ENCODE results near the gene LRRC74A.

LRRC74A gene

DNA sequence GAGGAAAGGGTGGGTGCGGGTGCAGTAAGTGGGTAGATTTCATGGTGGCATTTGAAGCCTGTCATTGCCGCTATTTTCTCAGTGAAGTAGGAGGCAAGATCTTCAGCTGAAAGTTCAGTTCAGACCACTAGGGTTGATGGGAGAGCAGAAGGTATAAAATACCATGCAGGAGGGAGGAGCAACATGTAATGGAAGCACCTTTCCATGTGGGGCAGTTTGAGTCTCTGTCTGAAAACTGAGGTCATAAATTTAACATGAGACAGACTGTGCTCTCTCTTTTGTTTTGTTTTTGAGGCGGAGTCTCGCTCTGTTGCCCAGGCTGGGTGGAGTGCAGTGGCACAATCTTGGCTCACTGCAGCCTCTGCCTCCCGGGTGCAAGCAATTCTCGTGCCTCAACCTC is 22.7 kb downstream of the LRRC74A start:
- no peak for DNase-seq (ENCODE audit: low read depth)

DNA sequence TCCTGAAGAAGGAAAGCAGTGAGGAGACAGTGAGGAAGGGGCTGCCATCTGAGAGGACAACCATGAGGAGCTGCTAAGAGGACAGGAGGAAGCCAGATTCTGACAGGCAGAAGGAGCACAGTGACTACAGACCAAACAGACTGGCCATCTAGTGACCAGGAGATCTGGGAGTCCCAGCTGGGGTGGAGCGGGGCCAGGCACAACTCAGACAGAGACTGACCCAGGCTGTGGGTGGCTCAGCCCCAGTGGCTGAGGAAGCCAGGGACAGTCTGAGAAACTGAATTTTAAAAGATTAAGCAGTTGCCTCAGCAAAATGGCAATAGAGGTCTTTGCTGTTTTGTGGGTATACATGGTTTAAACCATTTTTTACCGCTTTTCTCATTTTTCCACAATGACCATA is 28.9 kb downstream of the LRRC74A start:
- no peak for DNase-seq (ENCODE audit: low read depth)

DNA sequence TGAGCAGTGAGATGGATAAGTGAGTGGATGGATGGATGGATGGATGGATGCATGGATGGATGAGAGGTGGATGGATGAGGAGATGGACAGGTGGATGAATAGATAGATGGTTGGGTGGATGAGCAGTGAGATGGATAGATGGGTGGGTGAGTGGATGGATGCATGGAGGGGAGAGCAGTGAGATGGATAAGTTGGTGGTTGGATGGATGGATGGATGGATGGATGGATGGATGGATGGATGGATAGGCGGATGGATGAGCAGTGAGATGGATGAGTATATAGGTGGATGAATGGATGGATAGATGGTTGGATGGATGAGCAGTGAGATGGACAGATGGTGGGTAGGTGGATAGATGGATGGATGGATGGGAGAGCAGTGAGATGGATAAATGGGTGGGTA is 30.6 kb downstream of the LRRC74A start:
- DNase-seq (ENCODE audit: low read depth), result no peak

DNA sequence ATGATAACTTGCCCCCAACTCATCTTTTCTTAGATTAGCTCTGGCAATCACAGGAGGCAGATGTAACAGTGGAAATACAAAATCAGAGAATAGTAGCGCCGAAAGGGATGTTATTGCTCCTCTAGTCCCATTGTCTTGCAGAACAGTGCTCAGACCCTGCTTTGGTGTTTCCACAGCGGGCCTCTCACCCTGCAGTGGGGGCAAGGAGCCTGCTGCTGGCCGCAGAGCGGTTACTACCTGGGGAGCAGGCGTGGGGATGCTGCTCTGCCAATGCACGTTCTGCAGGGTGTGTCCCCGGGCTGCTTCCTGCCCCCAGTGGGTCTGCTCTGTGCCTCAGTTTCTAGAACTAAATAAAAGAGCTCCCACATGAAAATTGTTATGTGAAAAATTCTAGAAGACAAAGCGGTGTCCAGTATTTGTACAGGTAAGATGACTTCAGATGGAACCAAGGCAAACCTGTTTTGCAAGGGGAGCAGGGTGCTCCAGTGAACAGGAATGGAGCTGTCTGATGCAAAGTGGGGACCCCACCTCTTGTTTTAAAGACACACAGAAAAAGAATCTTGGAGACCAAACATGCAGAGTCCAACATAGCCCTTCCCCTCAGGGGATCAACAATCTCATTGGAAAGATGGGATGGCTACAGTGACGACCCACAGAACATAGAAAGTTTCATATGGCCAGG is 35.5 kb downstream of the LRRC74A start:
- DNase-seq (ENCODE audit: low read depth), result no peak

DNA sequence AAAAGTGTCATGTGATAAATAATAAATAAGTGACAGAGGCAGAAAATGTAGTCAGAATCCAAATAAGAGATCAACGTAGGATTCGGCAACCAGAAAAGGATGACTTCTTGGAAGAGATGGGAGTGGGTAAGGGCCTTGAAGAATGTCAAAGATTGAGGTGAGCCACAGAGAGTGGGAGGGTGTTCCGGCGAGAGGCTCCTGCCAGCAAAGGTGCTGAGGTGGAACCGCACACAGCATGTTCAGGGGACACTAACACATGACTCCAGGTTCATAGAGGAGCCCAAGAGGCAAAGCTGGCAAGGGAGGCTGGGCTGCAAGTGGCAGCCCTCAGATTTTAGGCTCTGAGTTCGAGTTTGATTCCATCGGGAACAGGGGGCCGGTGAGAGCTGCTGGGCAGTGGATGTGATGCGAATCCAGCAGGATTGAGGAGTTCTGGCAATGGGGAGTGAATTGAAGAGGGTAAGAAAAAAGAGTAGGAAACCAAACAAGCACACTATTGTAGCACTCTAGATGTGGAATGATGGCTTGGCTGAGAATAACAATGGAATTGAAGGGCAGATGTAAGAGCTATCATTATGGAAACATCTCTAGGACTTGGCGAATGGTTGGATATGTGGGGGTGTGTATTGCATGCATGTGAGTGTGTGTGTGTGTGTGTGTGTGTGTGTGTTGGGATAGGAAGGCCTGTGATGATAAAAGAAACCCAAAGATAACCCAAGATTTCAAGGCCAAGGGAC is 36.5 kb downstream of the LRRC74A start:
- DNase-seq (ENCODE audit: low read depth), result no peak

DNA sequence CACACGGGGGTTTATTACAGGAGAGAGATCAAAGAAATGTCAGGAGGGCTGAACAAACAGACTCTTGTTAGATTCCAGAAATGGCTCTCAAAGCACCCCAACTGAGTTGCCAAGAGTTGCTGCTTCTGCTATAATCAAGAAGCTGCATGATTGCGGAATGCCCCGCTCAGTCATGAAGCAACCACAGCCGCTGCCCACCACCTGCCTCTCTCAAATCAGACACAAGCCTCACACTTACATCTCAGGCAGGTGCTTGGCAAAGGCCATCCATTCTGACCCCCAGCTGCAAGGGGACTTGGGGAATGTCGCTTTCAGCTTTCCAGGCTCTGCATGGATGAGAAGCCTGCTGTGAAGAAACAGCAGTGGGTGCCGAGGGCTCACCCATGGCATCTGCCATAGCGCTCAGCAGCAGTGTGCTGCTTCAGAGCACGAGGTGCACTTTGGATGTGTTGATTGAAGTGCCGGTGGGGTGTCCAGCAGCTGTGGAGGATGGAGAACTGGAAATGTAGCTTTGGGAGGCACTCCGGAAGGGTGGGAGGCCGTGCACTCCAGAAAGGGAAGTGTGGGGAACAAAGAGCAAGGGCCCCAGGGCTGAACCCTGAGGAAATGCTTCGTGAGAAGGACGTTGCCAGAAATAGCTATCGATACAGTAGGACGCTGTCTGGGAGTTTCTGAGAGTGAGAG is 37.7 kb downstream of the LRRC74A start:
- DNase-seq (ENCODE audit: low read depth), result no peak

DNA sequence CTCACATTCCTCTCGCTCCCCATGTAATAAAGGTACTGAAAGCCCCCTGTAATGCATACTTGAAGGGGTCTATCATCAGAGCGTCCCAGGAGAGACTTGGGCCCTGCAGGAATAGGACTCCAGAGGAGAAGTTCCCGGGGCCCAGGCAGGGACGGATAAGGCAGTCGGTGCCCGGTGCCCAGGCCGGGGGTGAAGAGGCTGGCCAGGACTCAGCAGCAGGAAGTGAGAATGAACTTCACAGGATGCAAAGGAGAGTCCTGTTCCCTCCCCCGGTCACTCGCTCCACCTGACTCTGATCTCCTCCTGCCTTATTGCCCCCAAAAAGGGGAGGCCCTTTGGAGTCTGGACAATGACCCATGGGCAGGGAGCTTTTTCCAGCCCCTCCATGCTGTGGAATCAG is 40.2 kb downstream of the LRRC74A start:
- DNase-seq (ENCODE audit: low read depth), result no peak

DNA sequence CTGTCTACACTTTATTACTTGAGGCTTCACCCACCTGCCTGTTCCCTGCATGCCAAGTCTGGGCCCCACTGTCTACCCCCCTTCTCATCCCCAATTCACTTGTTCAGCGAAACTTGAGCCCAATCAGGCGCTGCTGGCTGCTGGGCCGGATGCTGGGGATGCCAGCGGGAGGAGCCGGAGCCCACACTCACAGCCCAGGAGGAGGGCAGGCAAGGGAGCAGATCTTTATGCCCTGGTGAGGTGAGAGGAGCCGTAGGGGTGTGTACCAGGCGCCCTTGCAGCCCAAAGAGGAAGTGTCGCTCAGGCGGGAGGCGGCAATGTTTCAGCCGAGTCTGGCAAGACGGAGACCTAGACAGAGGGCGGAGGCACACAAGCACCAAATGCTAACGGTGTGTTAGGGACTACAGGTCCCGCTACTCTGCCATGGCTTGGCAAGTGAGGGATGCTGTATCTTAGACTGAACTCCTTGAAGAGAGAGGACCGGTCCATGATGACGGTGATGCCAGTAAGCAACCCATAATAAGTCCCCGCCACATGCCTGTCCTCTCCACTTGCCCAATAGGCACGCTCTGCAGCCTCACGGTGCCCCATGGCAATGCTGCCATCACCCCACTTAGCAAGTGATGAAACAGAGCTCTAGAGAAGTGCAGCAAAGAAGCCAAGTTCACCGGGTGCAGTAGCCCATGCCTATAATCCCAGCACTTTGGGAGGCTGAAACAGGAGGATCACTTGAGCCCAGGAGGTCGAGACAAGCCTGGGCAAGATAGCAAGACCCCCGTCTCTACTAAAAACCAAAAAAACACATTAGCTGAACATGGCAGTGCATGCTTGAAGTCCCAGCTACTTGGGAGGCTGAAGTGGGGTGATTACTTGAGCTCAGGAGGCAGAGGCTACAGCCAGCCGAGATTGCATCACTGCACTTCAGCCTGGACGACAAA is 41.6 kb downstream of the LRRC74A start:
- no peak for DNase-seq (ENCODE audit: low read depth)

DNA sequence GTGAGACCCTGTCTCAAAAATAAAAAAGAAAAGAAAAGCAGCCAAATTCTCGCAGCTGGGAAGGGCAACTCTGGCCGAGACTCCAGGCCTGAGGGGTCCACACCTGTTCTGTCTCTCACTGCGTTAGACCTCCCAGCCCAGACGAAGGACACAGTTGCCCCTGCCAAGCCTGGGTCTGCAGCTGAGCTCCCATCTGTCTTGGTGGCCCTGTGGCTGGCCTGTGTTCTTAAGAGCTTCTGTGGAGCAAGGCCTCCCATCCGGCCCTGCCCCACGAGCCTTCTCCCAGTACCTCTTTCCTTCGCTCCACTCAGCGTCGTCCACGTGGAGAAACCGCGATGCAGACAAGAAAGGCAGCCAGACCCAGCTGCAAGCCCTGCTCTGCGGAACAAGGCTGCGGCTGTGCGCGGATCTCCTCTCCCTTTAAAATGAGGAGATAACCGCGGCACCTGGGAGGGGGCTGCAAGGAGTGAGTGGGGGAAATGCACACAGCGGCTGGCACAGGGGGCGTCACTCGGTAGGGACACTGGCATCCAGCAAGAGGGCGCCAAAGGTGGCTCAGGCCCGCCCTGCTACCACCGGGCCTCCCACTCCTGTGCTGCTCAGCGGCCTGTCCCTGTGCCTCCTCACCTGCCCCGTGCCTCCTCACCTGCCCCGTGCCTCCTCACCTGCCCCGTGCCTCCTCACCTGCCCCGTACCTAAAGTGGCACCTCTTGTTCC is 42.4 kb downstream of the LRRC74A start:
- no peak for DNase-seq (ENCODE audit: low read depth)

DNA sequence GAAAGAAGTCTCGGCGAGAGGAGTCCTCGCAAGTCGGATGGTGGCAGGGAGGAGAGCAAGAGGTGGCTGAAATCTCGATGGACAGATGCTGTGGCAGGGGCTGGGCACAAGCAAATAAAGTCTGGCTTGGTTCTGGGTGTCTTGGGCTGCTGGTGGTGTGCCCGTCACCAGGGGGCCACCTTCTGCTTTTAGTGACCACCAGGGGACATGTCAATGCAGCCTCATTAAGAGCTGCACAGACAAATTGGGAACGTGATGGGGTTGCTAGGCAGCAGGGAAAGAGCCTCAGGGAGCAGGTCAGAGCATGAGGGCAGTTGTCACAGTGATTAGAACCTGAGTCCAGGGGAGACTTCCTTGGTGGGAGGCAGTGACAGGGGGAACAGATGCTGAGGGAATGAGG is 44.0 kb downstream of the LRRC74A start:
- DNase-seq (ENCODE audit: low read depth), result no peak

DNA sequence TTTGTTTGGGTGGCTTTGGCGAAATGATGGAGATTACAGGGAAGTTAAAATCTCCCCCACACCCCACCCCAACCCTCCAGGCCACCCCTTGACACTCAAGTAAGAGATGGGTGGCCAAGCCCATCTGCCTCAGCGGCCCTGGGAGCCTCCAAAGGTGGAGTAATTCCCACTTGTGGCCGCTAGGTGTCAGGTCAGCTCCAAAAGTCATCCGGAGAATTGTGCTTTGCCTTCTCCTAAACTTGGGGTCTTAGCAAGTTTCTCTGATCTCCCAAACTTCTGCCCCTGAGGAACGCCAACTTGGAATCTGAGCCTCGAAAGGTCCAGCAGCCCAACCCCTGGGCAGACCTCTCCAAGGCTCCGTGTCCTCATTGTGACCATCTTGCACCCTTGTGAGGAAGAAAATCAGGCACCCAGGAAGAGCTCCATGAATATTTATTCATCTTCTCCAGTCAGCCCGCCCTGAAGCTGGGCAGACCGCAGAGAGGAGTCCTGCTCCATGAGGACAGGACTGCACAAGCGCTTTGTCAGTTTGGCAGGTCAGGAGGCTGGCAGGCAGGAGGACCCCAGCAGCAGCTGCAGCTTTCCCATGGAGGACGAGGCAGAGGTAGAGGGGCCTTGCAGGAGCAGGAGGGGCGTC is 46.7 kb downstream of the LRRC74A start:
- peak; percentile 17 for DNase-seq (ENCODE audit: low read depth)

DNA sequence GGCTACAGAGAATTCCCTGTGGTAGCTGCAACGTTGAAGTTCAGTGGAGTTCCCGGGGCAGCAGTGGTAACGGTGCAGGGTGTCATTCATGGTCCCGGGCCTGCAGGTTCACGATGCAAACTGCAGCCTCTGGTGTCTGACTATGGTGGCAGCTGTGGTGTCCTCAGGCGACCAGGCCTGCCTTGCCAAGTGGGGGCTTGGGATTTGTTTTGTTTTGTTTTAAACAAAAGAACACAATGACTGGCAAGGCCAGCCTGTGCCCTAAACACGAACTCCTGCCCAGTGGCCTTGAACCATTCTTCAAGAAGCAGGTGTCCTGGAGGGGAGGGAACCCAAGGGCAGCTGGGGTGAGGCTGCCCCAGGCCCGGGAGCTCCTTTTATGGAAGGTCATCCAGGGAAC is 48.5 kb downstream of the LRRC74A start:
- no peak for DNase-seq (ENCODE audit: low read depth)

DNA sequence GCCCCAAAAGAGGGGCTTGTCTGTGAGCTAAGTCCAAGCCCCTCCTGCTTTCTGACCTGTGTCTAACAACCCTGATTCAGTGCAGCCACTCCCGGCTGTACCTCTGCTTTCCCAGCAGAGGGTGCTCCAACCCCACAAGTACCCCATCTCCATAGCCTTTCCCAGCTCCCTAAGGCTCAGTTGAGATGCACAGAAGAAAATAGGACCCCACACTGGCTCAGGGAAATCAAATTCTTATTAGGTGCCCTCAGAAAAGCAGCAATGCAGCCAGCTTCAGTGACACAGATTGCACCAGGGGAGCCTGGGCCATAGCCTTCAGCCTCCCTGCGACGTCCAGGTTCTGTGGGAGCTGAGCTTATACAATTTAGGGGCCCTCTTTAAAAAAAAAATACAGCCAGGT is 49.9 kb downstream of the LRRC74A start:
- peak; percentile 35 for DNase-seq (ENCODE audit: low read depth)

DNA sequence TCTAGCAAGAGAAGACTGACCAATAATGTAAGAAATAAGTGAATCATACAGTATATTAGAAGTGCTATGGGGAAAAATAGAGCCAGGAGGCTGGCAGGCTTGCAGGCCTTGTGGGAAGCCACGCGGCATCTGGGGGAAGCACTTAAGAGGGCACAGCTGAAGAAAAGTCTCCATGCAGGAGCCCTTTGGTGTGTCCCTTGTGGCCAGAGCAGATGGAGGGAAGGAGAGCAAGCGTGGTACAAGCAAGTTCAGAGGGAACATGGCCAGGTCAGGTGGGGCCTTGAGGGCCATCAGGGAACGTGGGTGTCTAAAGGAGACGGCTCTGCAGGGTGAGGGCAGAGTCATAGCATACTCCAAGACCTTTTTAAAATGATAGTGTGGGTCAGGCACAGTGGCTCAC is 51.7 kb downstream of the LRRC74A start:
- DNase-seq (ENCODE audit: low read depth), result no peak

DNA sequence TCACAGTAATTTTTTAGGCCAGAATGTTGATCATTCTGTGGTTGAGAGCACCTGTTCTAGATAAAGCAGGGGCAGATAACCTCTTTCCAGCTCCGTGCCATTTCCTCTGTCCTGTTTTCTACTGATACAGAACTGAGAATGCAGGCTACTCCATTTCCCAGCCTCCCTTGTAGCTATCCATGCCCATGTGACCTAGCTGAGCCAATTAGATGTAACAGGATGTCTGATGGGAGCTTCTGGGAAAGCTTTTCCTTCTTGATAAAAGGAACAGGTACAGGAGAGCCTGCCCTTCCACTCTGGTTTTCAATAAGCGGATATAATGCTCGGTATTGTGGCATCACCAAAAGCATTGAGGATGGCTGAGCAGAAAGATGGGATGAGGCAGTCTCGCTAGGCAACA is 54.2 kb downstream of the LRRC74A start:
- DNase-seq (ENCODE audit: low read depth), result no peak

DNA sequence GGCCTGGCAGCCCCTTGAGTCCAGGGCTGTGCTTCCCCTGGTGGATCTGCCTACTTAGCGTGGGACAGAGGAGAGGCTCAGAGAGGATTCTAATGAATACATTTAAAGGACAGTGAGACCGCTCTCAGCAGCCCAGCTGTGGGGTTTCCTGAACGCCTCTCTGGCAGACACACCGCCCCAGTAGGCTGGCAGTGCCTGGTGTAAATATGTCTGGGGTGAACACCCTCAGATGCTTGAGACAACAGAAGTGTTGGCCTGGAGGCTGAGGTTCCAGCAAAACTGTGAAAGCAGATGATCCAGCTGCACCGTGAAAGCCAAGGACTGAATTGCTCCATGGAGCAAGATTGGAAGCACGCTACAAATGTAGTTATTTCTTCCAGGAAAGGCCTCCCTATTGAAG is 55.1 kb downstream of the LRRC74A start:
- no peak for DNase-seq (ENCODE audit: low read depth)

DNA sequence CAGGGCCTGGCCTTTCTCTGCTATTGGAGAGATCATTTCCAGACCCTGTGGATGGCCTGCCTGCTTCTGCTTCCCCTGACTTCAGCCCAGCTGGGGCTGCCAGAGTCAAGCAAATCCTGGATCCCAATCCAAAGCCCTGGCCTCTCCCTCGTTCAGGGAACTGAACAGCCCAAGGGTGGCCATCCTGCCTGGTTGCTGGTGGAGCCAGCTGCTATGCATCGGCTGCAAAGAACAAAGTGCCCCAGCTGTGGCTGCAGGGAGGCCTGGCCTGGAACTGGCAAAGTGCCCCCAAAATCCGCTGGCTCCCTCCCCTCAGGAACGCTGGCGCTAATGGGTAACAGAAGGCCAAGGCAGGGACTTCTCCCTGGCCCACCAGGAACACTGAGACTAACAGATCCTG is 56.4 kb downstream of the LRRC74A start:
- no peak for DNase-seq (ENCODE audit: low read depth)

DNA sequence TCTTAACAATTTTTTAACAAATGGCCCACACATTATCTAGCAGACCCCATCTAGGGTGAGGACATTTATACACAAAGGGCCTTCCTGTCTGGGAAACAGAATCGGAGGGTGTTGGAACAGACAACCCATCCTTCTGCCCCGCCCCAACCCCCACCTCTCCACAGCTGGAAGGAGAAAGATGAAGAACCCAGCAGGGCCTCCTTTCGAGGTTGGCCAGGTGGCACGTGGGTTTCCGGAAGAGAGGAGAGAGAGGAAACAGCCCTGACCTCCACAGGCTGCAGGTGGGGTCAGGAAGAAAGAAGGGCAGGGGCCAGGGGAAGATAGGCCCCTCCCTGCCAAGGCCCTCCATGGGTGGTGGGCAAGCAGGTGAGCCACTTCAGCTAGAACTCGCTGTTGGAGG is 57.2 kb downstream of the LRRC74A start:
- DNase-seq (ENCODE audit: low read depth), result no peak

DNA sequence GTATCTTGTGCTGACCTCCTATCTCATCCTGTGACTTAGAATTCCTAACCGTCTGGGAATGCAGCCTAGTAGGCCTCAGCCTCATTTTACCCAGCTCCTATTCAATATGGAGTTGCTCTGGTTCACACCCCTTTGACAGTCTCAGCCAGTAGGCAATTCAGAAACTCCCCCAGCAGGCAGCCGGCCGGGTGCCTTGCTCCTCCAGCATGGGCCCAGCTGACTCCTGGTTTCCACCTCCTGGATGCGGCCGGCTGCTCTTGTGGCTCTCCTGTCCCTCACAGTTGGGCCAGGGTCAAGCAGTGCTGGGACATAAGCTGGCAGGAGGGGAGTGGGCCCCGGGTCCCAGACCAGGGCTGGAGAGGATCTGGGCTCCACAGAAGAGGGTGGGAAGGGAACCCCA is 58.2 kb downstream of the LRRC74A start:
- no peak for DNase-seq (ENCODE audit: low read depth)

DNA sequence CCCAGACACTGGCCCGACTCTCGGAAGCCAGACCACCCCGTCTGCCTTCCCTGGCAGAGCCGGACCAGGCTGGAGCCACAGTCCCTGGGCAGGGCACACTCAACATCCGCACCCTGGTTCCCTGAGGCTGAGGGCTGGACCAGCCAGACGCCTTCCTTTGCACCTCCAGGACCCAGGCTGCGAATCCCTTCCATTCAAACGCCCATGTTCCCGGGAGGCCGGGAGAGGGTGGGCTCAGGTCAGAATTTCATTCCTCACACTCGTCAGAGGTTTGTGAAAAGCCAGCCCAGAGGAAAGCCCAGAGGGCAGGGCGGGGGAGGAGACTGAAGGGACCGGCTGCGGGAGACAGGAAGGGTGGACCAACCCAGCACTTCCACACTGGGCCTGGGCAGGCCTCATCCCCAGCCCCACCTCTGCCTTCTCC is 58.7 kb downstream of the LRRC74A start:
- DNase-seq (ENCODE audit: low read depth), result no peak

DNA sequence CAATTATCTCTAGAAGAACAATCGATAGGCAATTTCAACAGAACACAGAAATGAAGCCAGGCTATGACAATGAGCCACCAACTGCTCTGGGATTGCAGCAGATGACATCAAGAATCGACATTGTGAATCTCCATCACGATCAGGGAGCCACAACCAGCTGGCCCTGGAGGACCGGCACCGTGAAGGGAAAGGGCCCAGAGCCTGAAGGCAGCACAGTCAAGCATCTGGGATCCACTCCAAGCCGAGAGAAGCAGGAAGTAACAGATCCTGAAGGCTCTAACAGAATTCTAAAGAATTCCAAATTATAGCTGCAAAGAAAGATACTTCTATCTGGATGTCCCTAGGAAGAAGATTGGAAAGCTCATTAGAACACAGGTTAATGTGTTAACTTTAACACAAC is 61.0 kb downstream of the LRRC74A start:
- no peak for DNase-seq (ENCODE audit: low read depth)

Data from GM04504 (cell line).